Measurements from ENCODE around the gene SOD3. TPM values are rescaled to one million over a fixed set of nuclear protein-coding genes. Genes with fewer than 3 reads are reported as not detected.

Gene SOD3
- total and polyA plus RNA-seq, 2 of the 4 experiments (the other 2 are of a cell fraction) = 0.36 to 5.8 TPM

DNA sequence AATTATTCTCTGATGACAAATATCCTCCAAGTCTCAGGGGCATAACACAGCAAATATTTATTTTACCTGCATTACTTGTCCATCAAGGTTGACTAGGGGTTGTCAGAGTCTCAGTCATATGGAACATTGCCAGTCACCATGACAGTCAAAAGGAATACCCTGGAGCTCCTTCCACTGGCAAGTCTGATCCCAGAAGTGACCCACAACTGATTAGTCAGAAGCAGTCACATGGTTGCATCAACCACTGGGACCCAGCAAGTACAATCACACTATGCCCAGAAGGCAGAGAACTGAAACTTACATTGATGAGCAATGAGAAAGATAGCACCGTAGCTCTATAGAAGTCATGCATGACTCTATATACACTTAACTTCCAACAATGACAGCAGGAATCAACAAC lies 41.9 kb upstream of the SOD3 start:
- ChIA-PET CTCF (no interaction called here), POLR2A (ENCODE audit: unreplicated experiment) (no interaction called here)
- BruUV-seq (replicated peaks) = no TSS peak
- no peaks in the 10 kb centered on the region for H4K20me1 ChIP-seq (ENCODE audit: insufficient read depth, low read length)
- H3K9me1 ChIP-seq (ENCODE audit: insufficient read depth, low read length) = no peaks in the 10 kb centered on the region
- no peak overlapping the region for H2BK120ac ChIP-seq (ENCODE audit: low read depth, low read length)
- H3K27ac ChIP-seq (ENCODE audit: insufficient read depth, low read length) = no peak overlapping the region
- no peak for TF ChIP-seq NFE2L2 (IDR thresholded peaks at IDR 0.05; ENCODE audit: low read depth, low read length)
- no peak for TF ChIP-seq BHLHE40 (IDR thresholded peaks at IDR 0.05; ENCODE audit: low read depth, low read length)
- TF ChIP-seq, protein P1, sequence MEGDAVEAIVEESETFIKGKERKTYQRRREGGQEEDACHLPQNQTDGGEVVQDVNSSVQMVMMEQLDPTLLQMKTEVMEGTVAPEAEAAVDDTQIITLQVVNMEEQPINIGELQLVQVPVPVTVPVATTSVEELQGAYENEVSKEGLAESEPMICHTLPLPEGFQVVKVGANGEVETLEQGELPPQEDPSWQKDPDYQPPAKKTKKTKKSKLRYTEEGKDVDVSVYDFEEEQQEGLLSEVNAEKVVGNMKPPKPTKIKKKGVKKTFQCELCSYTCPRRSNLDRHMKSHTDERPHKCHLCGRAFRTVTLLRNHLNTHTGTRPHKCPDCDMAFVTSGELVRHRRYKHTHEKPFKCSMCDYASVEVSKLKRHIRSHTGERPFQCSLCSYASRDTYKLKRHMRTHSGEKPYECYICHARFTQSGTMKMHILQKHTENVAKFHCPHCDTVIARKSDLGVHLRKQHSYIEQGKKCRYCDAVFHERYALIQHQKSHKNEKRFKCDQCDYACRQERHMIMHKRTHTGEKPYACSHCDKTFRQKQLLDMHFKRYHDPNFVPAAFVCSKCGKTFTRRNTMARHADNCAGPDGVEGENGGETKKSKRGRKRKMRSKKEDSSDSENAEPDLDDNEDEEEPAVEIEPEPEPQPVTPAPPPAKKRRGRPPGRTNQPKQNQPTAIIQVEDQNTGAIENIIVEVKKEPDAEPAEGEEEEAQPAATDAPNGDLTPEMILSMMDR (conservative IDR thresholded peaks at IDR 0.05; ENCODE audit: low read depth, low read length) = no peak
- TF ChIP-seq MXI1 (IDR thresholded peaks at IDR 0.05; ENCODE audit: borderline replicate concordance, low read depth, low read length) = no peak
- no peak for TF ChIP-seq SMC3 (IDR thresholded peaks at IDR 0.05; ENCODE audit: low read depth, low read length)
- TF ChIP-seq RFX5 (IDR thresholded peaks at IDR 0.05; ENCODE audit: low read depth, low read length) = no peak
- TF ChIP-seq FOS (IDR thresholded peaks at IDR 0.05; ENCODE audit: low read depth, low read length) = no peak
- no peak for TF ChIP-seq MAFK (IDR thresholded peaks at IDR 0.05; ENCODE audit: low read depth, low read length)
- no peak for TF ChIP-seq CHD1 (IDR thresholded peaks at IDR 0.05; ENCODE audit: low read depth, low read length)
- TF ChIP-seq RCOR1 (IDR thresholded peaks at IDR 0.05; ENCODE audit: insufficient replicate concordance, low read length) = no peak
- TF ChIP-seq, protein P2, sequence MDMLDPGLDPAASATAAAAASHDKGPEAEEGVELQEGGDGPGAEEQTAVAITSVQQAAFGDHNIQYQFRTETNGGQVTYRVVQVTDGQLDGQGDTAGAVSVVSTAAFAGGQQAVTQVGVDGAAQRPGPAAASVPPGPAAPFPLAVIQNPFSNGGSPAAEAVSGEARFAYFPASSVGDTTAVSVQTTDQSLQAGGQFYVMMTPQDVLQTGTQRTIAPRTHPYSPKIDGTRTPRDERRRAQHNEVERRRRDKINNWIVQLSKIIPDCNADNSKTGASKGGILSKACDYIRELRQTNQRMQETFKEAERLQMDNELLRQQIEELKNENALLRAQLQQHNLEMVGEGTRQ (IDR thresholded peaks at IDR 0.05; ENCODE audit: low read depth, low read length) = no peak
- TF ChIP-seq RAD21 (IDR thresholded peaks at IDR 0.05; ENCODE audit: low read length) = no peak
- no peak for TF ChIP-seq MAZ (IDR thresholded peaks at IDR 0.05; ENCODE audit: borderline replicate concordance, low read depth, low read length)
- TF ChIP-seq CEBPB (IDR thresholded peaks at IDR 0.05; ENCODE audit: low read depth, low read length) = no peak
- TF ChIP-seq, protein P3, sequence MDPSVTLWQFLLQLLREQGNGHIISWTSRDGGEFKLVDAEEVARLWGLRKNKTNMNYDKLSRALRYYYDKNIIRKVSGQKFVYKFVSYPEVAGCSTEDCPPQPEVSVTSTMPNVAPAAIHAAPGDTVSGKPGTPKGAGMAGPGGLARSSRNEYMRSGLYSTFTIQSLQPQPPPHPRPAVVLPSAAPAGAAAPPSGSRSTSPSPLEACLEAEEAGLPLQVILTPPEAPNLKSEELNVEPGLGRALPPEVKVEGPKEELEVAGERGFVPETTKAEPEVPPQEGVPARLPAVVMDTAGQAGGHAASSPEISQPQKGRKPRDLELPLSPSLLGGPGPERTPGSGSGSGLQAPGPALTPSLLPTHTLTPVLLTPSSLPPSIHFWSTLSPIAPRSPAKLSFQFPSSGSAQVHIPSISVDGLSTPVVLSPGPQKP (IDR thresholded peaks at IDR 0.05; ENCODE audit: borderline replicate concordance, low read depth, low read length) = no peak
- no peak for TF ChIP-seq POLR2A (IDR thresholded peaks at IDR 0.05; ENCODE audit: low read depth, low read length)
- H3K36me3 ChIP-seq (ENCODE audit: control insufficient read depth, insufficient read depth, low read length) = no peaks in the 10 kb centered on the region
- H3K9ac ChIP-seq (ENCODE audit: low read depth, low read length) = no peak overlapping the region
- no peak overlapping the region for H4K8ac ChIP-seq (ENCODE audit: low read depth in 2 of 2, low read length in 2 of 2)
- H3K14ac ChIP-seq (replicated peaks; ENCODE audit: low read depth, low read length) = no peak overlapping the region
- H2AK5ac ChIP-seq (ENCODE audit: low read depth, low read length) = no peak overlapping the region
- no peak overlapping the region for H3K4me3 ChIP-seq (ENCODE audit: insufficient read depth, low read depth, low read length)
- no peak overlapping the region for H3K4me2 ChIP-seq (ENCODE audit: low read depth, low read length)
- H3K9me3 ChIP-seq (ENCODE audit: control insufficient read depth, insufficient read depth, low read length) = peaks cover 6% of the 10 kb centered on the region; the same call in 1 of the 2 replicates
- H3K23ac ChIP-seq (ENCODE audit: low read depth, low read length) = no peak overlapping the region
- H2AK9ac ChIP-seq (replicated peaks; ENCODE audit: low read depth, low read length, poor library complexity) = no peak overlapping the region
- no peak overlapping the region for H2BK5ac ChIP-seq (ENCODE audit: low read depth, low read length, poor library complexity, severe bottlenecking)
- no peak overlapping the region for H3K4ac ChIP-seq (ENCODE audit: low read depth, low read length)
- H4K5ac ChIP-seq (ENCODE audit: low read depth, low read length) = no peak overlapping the region
- dilution Hi-C loops (cut with HindIII; ENCODE audit: low sequenced_read_pairs, unreplicated experiment) = no loop called here
- H3K79me1 ChIP-seq (ENCODE audit: low read depth in 1 of 2, low read length in 2 of 2) = no peaks in the 10 kb centered on the region
- H3K4me1 ChIP-seq (ENCODE audit: control insufficient read depth, insufficient read depth, low read length) = no peaks in the 10 kb centered on the region
- no peak overlapping the region for H2AFZ ChIP-seq (replicated peaks; ENCODE audit: low read length, poor library complexity)
- H3K27me3 ChIP-seq (ENCODE audit: control insufficient read depth, insufficient read depth, low read length) = no peaks in the 10 kb centered on the region
- DNase-seq (peak; percentile 67), ATAC-seq (ENCODE audit: low read depth) (peak; percentile 66; the same call in 1 of the 2 replicates)
- H3K18ac ChIP-seq (ENCODE audit: low read depth, low read length) = no peak overlapping the region
- H4K91ac ChIP-seq (ENCODE audit: insufficient read depth, low read depth, low read length) = no peak overlapping the region
- no peak overlapping the region for H2BK20ac ChIP-seq (ENCODE audit: low read depth, low read length)
- in situ Hi-C loops (cut with MboI; ENCODE audit: low sequenced_read_pairs) = no loop called here
- H3K56ac ChIP-seq (ENCODE audit: extremely low read depth, insufficient read depth, low read length) = no peak overlapping the region
- no peak overlapping the region for H2BK15ac ChIP-seq (ENCODE audit: low read depth, low read length)
- no CpG with 5 or more reads among the region's 1 CpG for WGBS, 2 experiments (ENCODE audit: extremely low coverage in 2 of 2, insufficient read length in 1 of 2)
- intact Hi-C loops (cut with micrococcal nuclease) = no loop called here
